ENCODE measurements around the gene TRMT1. TPM values are rescaled to one million over a fixed set of nuclear protein-coding genes. Genes with fewer than 3 reads are reported as not detected.
A peak's percentile ranks its signal among the peaks of the same experiment; 100 is the strongest.

TRMT1 gene
- polyA plus RNA-seq, 3 donors: 14.5 to 94.7 (median 14.5) TPM

- Histone ChIP-seq H4K20me1 (ENCODE audit: insufficient read depth, low read length) (peaks cover 79% of the 10 kb centered on the region), H3K36me3 (replicated peaks in 1 of 2; ENCODE audit: control insufficient read depth in 1 of 2, insufficient read depth in 2 of 2, low read length in 2 of 2) (peaks cover 5 to 32% of the 10 kb centered on the region in 2 donors), H3K4me3 (replicated peaks in 1 of 3; ENCODE audit: low read depth in 2 of 3, low read length in 3 of 3) (no peak overlapping the region), H2AFZ (ENCODE audit: insufficient read depth, low read depth, low read length, poor library complexity, severe bottlenecking) (no peak overlapping the region), H3K9me3 (replicated peaks in 1 of 2; ENCODE audit: control insufficient read depth in 1 of 2, insufficient read depth in 1 of 2, low read length in 2 of 2) (no peaks in the 10 kb centered on the region), H3K4me2 (replicated peaks; ENCODE audit: extremely low read depth, low read length, poor library complexity, severe bottlenecking) (no peak overlapping the region), H3K27me3 (ENCODE audit: control insufficient read depth in 2 of 2, insufficient read depth in 2 of 2, low read length in 2 of 2) (no peaks in the 10 kb centered on the region), H3K27ac (ENCODE audit: low read depth in 1 of 2, low read length in 2 of 2) (no peak overlapping the region), H3K9ac (ENCODE audit: insufficient read depth, low read length, poor library complexity, severe bottlenecking) (no peak overlapping the region), H3K79me2 (ENCODE audit: insufficient read depth, low read length) (peaks cover 91% of the 10 kb centered on the region), H3K4me1 (ENCODE audit: control insufficient read depth in 1 of 2, insufficient read depth in 2 of 2, low read length in 2 of 2) (no peaks in the 10 kb centered on the region)
- H3K4me1 Mint-ChIP-seq: peaks cover 19% of the 10 kb centered on the region
- WGBS (ENCODE audit: insufficient coverage): 100% methylated on average over 3 of the region's 9 CpGs
- no peak for TF ChIP-seq CTCF (IDR thresholded peaks at IDR 0.05)
- no peak overlapping the region for H3K27ac Mint-ChIP-seq
- no peak overlapping the region for H3K4me3 Mint-ChIP-seq
- peaks cover 0 to 1% (median 0%) of the 10 kb centered on the region in 7 donors for H3K9me3 Mint-ChIP-seq
- intact Hi-C loops (cut with micrococcal nuclease): no loop called here
- no peaks in the 10 kb centered on the region for H3K27me3 Mint-ChIP-seq (ENCODE audit: low read depth in 3 of 3)
- peaks cover 8 to 40% of the 10 kb centered on the region in 2 donors for H3K36me3 Mint-ChIP-seq
- no peak for DNase-seq
Measured at GRCh38 chr19:13129384-13129783, 12.8 kb upstream of the TRMT1 start.

- Histone ChIP-seq H4K20me1 (ENCODE audit: insufficient read depth, low read length) (peaks cover 77% of the 10 kb centered on the region), H3K27ac (ENCODE audit: low read depth in 1 of 2, low read length in 2 of 2) (no peak overlapping the region), H3K4me3 (replicated peaks in 1 of 3; ENCODE audit: low read depth in 2 of 3, low read length in 3 of 3) (no peak overlapping the region), H3K9ac (ENCODE audit: insufficient read depth, low read length, poor library complexity, severe bottlenecking) (no peak overlapping the region), H3K4me1 (ENCODE audit: control insufficient read depth in 1 of 2, insufficient read depth in 2 of 2, low read length in 2 of 2) (no peaks in the 10 kb centered on the region), H3K79me2 (ENCODE audit: insufficient read depth, low read length) (peaks cover 93% of the 10 kb centered on the region), H3K9me3 (replicated peaks in 1 of 2; ENCODE audit: control insufficient read depth in 1 of 2, insufficient read depth in 1 of 2, low read length in 2 of 2) (no peaks in the 10 kb centered on the region), H3K36me3 (replicated peaks in 1 of 2; ENCODE audit: control insufficient read depth in 1 of 2, insufficient read depth in 2 of 2, low read length in 2 of 2) (peaks cover 5 to 34% of the 10 kb centered on the region in 2 donors), H2AFZ (ENCODE audit: insufficient read depth, low read depth, low read length, poor library complexity, severe bottlenecking) (no peak overlapping the region), H3K4me2 (replicated peaks; ENCODE audit: extremely low read depth, low read length, poor library complexity, severe bottlenecking) (no peak overlapping the region), H3K27me3 (ENCODE audit: control insufficient read depth in 2 of 2, insufficient read depth in 2 of 2, low read length in 2 of 2) (no peaks in the 10 kb centered on the region)
- Mint-ChIP-seq H3K27me3 (ENCODE audit: low read depth in 3 of 3) (no peaks in the 10 kb centered on the region), H3K36me3 (peaks cover 10 to 43% of the 10 kb centered on the region in 2 donors), H3K27ac (peak overlapping the region in 4 of 7 donors; percentile 41 to 61 (median 58)), H3K9me3 (peaks cover 0 to 1% (median 0%) of the 10 kb centered on the region in 7 donors), H3K4me3 (no peak overlapping the region), H3K4me1 (peaks cover 19% of the 10 kb centered on the region)
- no peak for TF ChIP-seq CTCF (IDR thresholded peaks at IDR 0.05)
- DNase-seq: no peak
- WGBS (ENCODE audit: insufficient coverage): 80% methylated on average over 1 of the region's 1 CpG
- intact Hi-C loops (cut with micrococcal nuclease): no loop called here
Measured at GRCh38 chr19:13128583-13128982, 12.0 kb upstream of the TRMT1 start.

Data from CD14-positive monocyte (primary cell).